SK-N-SH (cell line): ENCODE results near the gene CUL9. TPM values are rescaled to one million over a fixed set of nuclear protein-coding genes. Genes with fewer than 3 reads are reported as not detected.

Source experiments
- CTCF ChIA-PET: fragments of 300-600, 350-600 bp; formaldehyde crosslinking; extraction: SDS; loops from one replicate; lab custom pipeline; 2021; lab: Yijun Ruan, JAX
- POLR2A ChIA-PET: fragments of 350-600 bp; sonication (Branson Sonifier 250); formaldehyde crosslinking; extraction: SDS; loops from one replicate; lab custom pipeline; 2020; ENCODE audit warnings: antibody characterized with exemption, inconsistent platforms; lab: Yijun Ruan, JAX
- DNase-seq: peaks from one replicate; pipeline ENCODE4 v3.0.0; 2012
- H2AFZ ChIP-seq: fragments of 200-600 bp; sonication (generic); 2 replicates; pipeline ENCODE4 v1.8.1; 2016; ENCODE audit warnings: antibody characterized with exemption, mild to moderate bottlenecking, low read depth
- H3F3A ChIP-seq: fragments of 200-600 bp; sonication (generic); replicated peaks from 2 replicates; pipeline ENCODE3; 2016; ENCODE audit warnings: antibody characterized with exemption, mild to moderate bottlenecking; ENCODE audit not compliant: insufficient read depth
- H3K27ac ChIP-seq, 2 experiments: fragments of 200-500 bp in 1 of 2; fragments of 200-600 bp in 1 of 2; sonication (Bioruptor generic) in 1 of 2; sonication (generic), shearing (Covaris generic) in 1 of 2; 2 replicates each; pipeline versions ENCODE4 v1.5.1 to v1.6.1; 2014 to 2016; ENCODE audit warnings: low read depth in 2 of 2, inconsistent platforms in 1 of 2, low read length in 1 of 2, mild to moderate bottlenecking in 1 of 2, mixed read lengths in 1 of 2
- H3K27me3 ChIP-seq: fragments of 200-600 bp; sonication (generic), shearing (Covaris generic); 2 replicates; pipeline ENCODE4 v1.6.1; 2016; ENCODE audit warnings: mixed run types; ENCODE audit not compliant: insufficient read depth
- H3K36me3 ChIP-seq, 2 experiments: fragments of 200-500 bp in 1 of 2; fragments of 200-600 bp in 1 of 2; sonication (Bioruptor generic) in 1 of 2; sonication (generic) in 1 of 2; replicated peaks in 1 of 2; 2 replicates each; pipeline versions ENCODE3 to v1.5.1; 2014 to 2016; ENCODE audit warnings: low read length in 1 of 2, mild to moderate bottlenecking in 1 of 2; ENCODE audit not compliant: insufficient read depth in 2 of 2, control insufficient read depth in 1 of 2
- H3K4me1 ChIP-seq, 2 experiments: fragments of 200-500 bp in 1 of 2; fragments of 200-600 bp in 1 of 2; sonication (Bioruptor generic) in 1 of 2; sonication (generic), shearing (Covaris generic) in 1 of 2; 2 replicates each; pipeline versions ENCODE4 v1.5.1 to v1.6.1; 2014 to 2016; ENCODE audit warnings: low read depth in 1 of 2, low read length in 1 of 2, mixed run types in 1 of 2; ENCODE audit not compliant: insufficient read depth in 2 of 2, control insufficient read depth in 1 of 2
- H3K4me2 ChIP-seq: fragments of 200-600 bp; sonication (generic), shearing (Covaris generic); 2 replicates; pipeline ENCODE4 v1.6.1; 2017; ENCODE audit warnings: mixed run types
- H3K4me3 ChIP-seq, 2 experiments: fragments of 200-500 bp in 1 of 2; fragments of 200-600 bp in 1 of 2; sonication (Bioruptor generic) in 1 of 2; sonication (generic), shearing (Covaris generic) in 1 of 2; 2 replicates each; pipeline versions ENCODE4 v1.5.1 to v1.8.1; 2014 to 2016; ENCODE audit warnings: low read depth in 2 of 2, inconsistent platforms in 1 of 2, low read length in 1 of 2, mild to moderate bottlenecking in 1 of 2, mixed read lengths in 1 of 2, moderate library complexity in 1 of 2
- H3K79me2 ChIP-seq: fragments of 200-600 bp; sonication (generic); 2 replicates; pipeline ENCODE4 v1.8.1; 2017; ENCODE audit warnings: mild to moderate bottlenecking; ENCODE audit not compliant: insufficient read depth
- H3K9ac ChIP-seq: fragments of 200-600 bp; sonication (generic); 2 replicates; pipeline ENCODE4 v1.6.1; 2017; ENCODE audit warnings: mixed run types
- H3K9me2 ChIP-seq: fragments of 200-600 bp; sonication (generic); 2 replicates; pipeline ENCODE4 v1.6.1; 2017; ENCODE audit warnings: mixed run types
- H3K9me3 ChIP-seq: fragments of 200-600 bp; sonication (generic); 2 replicates; pipeline ENCODE4 v1.6.1; 2017; ENCODE audit warnings: mixed run types, mild to moderate bottlenecking, moderate library complexity
- H4K20me1 ChIP-seq: fragments of 200-600 bp; sonication (generic); 2 replicates; pipeline ENCODE4 v1.6.1; 2017; ENCODE audit warnings: mild to moderate bottlenecking, mixed run types; ENCODE audit not compliant: insufficient read depth
- ELF1 ChIP-seq: IDR thresholded peaks from 2 replicates; pipeline ENCODE4 v1.4.0; 2012
- FOSL2 ChIP-seq: IDR thresholded peaks from 2 replicates; pipeline ENCODE4 v1.4.0; 2012; ENCODE audit warnings: low read depth, mild to moderate bottlenecking, moderate library complexity, borderline replicate concordance
- NRF1 ChIP-seq: IDR thresholded peaks from 2 replicates; pipeline ENCODE4 v1.6.1; 2012; ENCODE audit warnings: low read depth, mild to moderate bottlenecking, low read length
- POLR2AphosphoS5 ChIP-seq: IDR thresholded peaks from 2 replicates; pipeline ENCODE4 v1.6.1; 2012; ENCODE audit warnings: low read depth, low read length
- RCOR1 ChIP-seq: fragments of 150-350 bp; IDR thresholded peaks from 2 replicates; pipeline ENCODE4 v1.6.1; 2017; ENCODE audit warnings: antibody characterized with exemption, low read length
- RXRA ChIP-seq: IDR thresholded peaks from 2 replicates; pipeline ENCODE4 v1.4.0; 2012; ENCODE audit warnings: low read depth, mild to moderate bottlenecking, borderline replicate concordance
- SMC3 ChIP-seq: IDR thresholded peaks from 2 replicates; pipeline ENCODE4 v1.6.1; 2012; ENCODE audit warnings: low read depth, low read length, improper control_type of control experiment
- TAF1 ChIP-seq: IDR thresholded peaks from 2 replicates; pipeline ENCODE4 v1.6.1; 2012; ENCODE audit warnings: low read depth, mild to moderate bottlenecking, low read length, moderate library complexity, borderline replicate concordance
- TEAD4 ChIP-seq: IDR thresholded peaks from 2 replicates; pipeline ENCODE4 v1.4.0; 2012; ENCODE audit warnings: mild to moderate bottlenecking, borderline replicate concordance; ENCODE audit not compliant: insufficient read depth
- WGBS: methylation state at CpG from one replicate; pipeline ENCODE4 v1.1.6; 2017; ENCODE audit warnings: low lambda C conversion rate; 5-methylcytosine and 5-hydroxymethylcytosine counted together
- polyA plus RNA-seq, 3 experiments: library from polyadenylated mRNA; depleted of rRNA; stranded (reverse); fragments of >200 nt; gene quantifications; 2 replicates each; pipeline ENCODE4 v1.2.3, GENCODE V29; 2012
- TF ChIP-seq, protein P1 (sequence below): IDR thresholded peaks from 2 replicates; pipeline ENCODE4 v1.4.0; 2012; ENCODE audit warnings: low read depth
- TF ChIP-seq, protein P2 (sequence below): IDR thresholded peaks from 2 replicates; pipeline ENCODE4; 2012
- TF ChIP-seq, protein P3 (sequence below): IDR thresholded peaks from 2 replicates; pipeline ENCODE4 v1.4.0; 2012; ENCODE audit warnings: low read depth, borderline replicate concordance
- TF ChIP-seq, protein P4 (sequence below): fragments of 150-350 bp; IDR thresholded peaks from 2 replicates; pipeline ENCODE4 v1.6.1; 2016; ENCODE audit warnings: mild to moderate bottlenecking, low read depth, low read length
- TF ChIP-seq, protein P5 (sequence below): fragments of 200-600 bp; sonication (generic); IDR thresholded peaks from 2 replicates; pipeline ENCODE4 v1.6.1; 2017; ENCODE audit warnings: antibody characterized with exemption, mild to moderate bottlenecking, moderate library complexity
- TF ChIP-seq, protein P6 (sequence below): IDR thresholded peaks from 2 replicates; pipeline ENCODE4 v1.6.1; 2012; ENCODE audit warnings: mild to moderate bottlenecking, low read depth, low read length, moderate library complexity

CUL9 gene
- polyA plus RNA-seq, 1 of the 3 experiments (the other 2 are of a cell fraction), result 37.7 TPM

DNA sequence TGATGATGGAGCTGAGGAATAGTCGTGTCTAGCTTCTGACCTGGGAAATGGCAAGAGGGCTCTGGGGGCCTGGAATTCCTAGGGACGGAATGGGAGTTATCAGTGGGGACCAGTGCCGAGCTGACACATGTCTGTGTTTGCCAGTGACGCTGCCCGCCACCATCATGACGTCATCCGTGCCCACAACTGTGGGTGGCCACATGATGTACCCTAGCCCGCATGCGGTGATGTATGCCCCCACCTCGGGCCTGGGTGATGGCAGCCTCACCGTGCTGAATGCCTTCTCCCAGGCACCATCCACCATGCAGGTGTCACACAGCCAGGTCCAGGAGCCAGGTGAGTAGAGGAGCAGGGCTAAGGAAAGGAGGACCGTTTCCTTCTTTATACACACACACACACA, 3.8 kb upstream of the CUL9 start:
- CTCF ChIA-PET, result no interaction called here
- Histone ChIP-seq H3K9ac (no peak overlapping the region), H3K79me2 (peaks cover 39% of the 10 kb centered on the region), H3K9me2 (no peaks in the 10 kb centered on the region), H3K36me3 (peaks cover 19 to 51% of the 10 kb centered on the region in 2 experiments), H3K4me3 (no peak overlapping the region), H3K4me1 (peaks cover 23 to 29% of the 10 kb centered on the region in 2 experiments), H3K4me2 (no peak overlapping the region), H3K27me3 (no peaks in the 10 kb centered on the region), H3F3A (peaks cover 14% of the 10 kb centered on the region), H3K9me3 (no peaks in the 10 kb centered on the region), H3K27ac (no peak overlapping the region), H2AFZ (no peak overlapping the region), H4K20me1 (peaks cover 12% of the 10 kb centered on the region)
- WGBS, result 84% methylated on average over 7 of the region's 12 CpGs
- POLR2A ChIA-PET, result no interaction called here
- DNase-seq, result no peak
- TF ChIP-seq, protein P1, sequence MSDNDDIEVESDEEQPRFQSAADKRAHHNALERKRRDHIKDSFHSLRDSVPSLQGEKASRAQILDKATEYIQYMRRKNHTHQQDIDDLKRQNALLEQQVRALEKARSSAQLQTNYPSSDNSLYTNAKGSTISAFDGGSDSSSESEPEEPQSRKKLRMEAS, result no peak
- TF ChIP-seq NRF1 (no peak), RCOR1 (no peak), POLR2AphosphoS5 (no peak), ELF1 (no peak), TEAD4 (no peak)
- TF ChIP-seq, protein P2, sequence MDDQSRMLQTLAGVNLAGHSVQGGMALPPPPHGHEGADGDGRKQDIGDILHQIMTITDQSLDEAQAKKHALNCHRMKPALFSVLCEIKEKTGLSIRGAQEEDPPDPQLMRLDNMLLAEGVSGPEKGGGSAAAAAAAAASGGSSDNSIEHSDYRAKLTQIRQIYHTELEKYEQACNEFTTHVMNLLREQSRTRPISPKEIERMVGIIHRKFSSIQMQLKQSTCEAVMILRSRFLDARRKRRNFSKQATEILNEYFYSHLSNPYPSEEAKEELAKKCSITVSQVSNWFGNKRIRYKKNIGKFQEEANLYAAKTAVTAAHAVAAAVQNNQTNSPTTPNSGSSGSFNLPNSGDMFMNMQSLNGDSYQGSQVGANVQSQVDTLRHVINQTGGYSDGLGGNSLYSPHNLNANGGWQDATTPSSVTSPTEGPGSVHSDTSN, result no peak
- TF ChIP-seq, protein P3, sequence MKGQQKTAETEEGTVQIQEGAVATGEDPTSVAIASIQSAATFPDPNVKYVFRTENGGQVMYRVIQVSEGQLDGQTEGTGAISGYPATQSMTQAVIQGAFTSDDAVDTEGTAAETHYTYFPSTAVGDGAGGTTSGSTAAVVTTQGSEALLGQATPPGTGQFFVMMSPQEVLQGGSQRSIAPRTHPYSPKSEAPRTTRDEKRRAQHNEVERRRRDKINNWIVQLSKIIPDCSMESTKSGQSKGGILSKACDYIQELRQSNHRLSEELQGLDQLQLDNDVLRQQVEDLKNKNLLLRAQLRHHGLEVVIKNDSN, result no peak
- TF ChIP-seq, protein P4, sequence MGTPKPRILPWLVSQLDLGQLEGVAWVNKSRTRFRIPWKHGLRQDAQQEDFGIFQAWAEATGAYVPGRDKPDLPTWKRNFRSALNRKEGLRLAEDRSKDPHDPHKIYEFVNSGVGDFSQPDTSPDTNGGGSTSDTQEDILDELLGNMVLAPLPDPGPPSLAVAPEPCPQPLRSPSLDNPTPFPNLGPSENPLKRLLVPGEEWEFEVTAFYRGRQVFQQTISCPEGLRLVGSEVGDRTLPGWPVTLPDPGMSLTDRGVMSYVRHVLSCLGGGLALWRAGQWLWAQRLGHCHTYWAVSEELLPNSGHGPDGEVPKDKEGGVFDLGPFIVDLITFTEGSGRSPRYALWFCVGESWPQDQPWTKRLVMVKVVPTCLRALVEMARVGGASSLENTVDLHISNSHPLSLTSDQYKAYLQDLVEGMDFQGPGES, result no peak

DNA sequence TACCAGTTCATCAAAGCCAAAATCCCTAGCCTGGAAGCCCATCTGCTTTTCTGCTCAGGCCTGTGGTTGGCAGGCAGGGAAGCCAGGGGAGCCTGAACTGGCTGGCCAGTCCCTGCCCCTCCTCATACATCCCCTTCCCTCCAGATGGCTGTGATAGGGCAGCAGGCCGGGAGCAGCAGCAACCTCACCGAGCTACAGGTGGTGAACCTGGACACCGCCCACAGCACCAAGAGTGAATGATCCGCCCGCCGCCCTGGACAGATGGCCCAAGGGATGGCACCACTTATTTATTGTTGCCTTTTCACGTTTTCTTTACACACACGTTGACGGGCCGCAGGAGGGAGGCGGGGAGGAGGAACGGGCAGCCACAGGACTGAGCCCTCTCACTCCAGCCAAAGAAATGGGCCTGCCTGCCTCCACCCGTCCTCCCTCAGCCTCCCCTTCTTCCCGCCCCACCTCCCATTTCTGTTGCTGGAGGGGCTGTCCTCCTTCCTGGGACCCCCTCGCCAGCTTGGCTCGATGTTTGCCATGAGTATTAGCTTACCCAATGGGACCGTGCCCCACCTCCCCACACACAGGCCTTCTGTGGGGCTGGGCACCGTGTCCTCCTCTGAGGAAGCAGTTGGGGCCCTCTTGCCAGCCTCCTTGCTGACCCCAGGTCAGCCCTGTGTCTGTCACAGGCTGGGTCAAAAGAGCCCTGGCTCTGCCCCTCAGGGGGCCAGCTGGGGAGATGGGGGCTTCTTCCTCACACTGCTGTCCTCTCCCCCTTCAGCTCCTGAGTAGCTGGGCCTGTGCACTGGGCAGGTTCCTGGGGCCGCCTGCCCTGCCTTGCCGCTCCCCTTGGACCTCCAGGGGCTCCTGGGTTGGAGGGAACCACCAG, 2.8 kb upstream of the CUL9 start:
- peaks cover 5% of the 10 kb centered on the region; the same call in 1 of the 2 replicates for H4K20me1 ChIP-seq
- H3K36me3 ChIP-seq, result peaks cover 19 to 54% of the 10 kb centered on the region in 2 experiments
- 93% methylated on average over 15 of the region's 20 CpGs for WGBS
- H3F3A ChIP-seq, result peaks cover 14% of the 10 kb centered on the region
- DNase-seq, result no peak
- H3K79me2 ChIP-seq, result peaks cover 40% of the 10 kb centered on the region; the same call in 1 of the 2 replicates
- H3K9me3 ChIP-seq, result no peaks in the 10 kb centered on the region
- ChIA-PET POLR2A (no interaction called here), CTCF (interaction anchor here (1.5 kb wide), 1 partner anchor 35 kb away, joined by 4 read pairs; no protein-coding TSS in a partner anchor)
- no peaks in the 10 kb centered on the region for H3K27me3 ChIP-seq
- no peaks in the 10 kb centered on the region for H3K9me2 ChIP-seq
- H3K9ac ChIP-seq, result no peak overlapping the region
- no peak overlapping the region for H2AFZ ChIP-seq
- H3K4me2 ChIP-seq, result no peak overlapping the region
- H3K4me3 ChIP-seq, result no peak overlapping the region
- H3K27ac ChIP-seq, result no peak overlapping the region
- H3K4me1 ChIP-seq, result peaks cover 14 to 23% of the 10 kb centered on the region in 2 experiments
- no peak for TF ChIP-seq TAF1
- no peak for TF ChIP-seq POLR2AphosphoS5
- no peak for TF ChIP-seq SMC3
- TF ChIP-seq FOSL2, result no peak
- TF ChIP-seq RXRA, result no peak
- TF ChIP-seq, protein P5, sequence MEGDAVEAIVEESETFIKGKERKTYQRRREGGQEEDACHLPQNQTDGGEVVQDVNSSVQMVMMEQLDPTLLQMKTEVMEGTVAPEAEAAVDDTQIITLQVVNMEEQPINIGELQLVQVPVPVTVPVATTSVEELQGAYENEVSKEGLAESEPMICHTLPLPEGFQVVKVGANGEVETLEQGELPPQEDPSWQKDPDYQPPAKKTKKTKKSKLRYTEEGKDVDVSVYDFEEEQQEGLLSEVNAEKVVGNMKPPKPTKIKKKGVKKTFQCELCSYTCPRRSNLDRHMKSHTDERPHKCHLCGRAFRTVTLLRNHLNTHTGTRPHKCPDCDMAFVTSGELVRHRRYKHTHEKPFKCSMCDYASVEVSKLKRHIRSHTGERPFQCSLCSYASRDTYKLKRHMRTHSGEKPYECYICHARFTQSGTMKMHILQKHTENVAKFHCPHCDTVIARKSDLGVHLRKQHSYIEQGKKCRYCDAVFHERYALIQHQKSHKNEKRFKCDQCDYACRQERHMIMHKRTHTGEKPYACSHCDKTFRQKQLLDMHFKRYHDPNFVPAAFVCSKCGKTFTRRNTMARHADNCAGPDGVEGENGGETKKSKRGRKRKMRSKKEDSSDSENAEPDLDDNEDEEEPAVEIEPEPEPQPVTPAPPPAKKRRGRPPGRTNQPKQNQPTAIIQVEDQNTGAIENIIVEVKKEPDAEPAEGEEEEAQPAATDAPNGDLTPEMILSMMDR, result no peak
- no peak for TF ChIP-seq NRF1
- TF ChIP-seq, protein P6, sequence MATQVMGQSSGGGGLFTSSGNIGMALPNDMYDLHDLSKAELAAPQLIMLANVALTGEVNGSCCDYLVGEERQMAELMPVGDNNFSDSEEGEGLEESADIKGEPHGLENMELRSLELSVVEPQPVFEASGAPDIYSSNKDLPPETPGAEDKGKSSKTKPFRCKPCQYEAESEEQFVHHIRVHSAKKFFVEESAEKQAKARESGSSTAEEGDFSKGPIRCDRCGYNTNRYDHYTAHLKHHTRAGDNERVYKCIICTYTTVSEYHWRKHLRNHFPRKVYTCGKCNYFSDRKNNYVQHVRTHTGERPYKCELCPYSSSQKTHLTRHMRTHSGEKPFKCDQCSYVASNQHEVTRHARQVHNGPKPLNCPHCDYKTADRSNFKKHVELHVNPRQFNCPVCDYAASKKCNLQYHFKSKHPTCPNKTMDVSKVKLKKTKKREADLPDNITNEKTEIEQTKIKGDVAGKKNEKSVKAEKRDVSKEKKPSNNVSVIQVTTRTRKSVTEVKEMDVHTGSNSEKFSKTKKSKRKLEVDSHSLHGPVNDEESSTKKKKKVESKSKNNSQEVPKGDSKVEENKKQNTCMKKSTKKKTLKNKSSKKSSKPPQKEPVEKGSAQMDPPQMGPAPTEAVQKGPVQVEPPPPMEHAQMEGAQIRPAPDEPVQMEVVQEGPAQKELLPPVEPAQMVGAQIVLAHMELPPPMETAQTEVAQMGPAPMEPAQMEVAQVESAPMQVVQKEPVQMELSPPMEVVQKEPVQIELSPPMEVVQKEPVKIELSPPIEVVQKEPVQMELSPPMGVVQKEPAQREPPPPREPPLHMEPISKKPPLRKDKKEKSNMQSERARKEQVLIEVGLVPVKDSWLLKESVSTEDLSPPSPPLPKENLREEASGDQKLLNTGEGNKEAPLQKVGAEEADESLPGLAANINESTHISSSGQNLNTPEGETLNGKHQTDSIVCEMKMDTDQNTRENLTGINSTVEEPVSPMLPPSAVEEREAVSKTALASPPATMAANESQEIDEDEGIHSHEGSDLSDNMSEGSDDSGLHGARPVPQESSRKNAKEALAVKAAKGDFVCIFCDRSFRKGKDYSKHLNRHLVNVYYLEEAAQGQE, result no peak
- TF ChIP-seq, protein P1, result no peak
